Measurements from ENCODE around the gene BRSK2. TPM values are rescaled to one million over a fixed set of nuclear protein-coding genes. Genes with fewer than 3 reads are reported as not detected.
A peak's percentile ranks its signal among the peaks of the same experiment; 100 is the strongest.

Gene BRSK2
- total RNA-seq, 3 donors from 2014 or later: 0.58 to 4.3 (median 0.60) TPM

DNA sequence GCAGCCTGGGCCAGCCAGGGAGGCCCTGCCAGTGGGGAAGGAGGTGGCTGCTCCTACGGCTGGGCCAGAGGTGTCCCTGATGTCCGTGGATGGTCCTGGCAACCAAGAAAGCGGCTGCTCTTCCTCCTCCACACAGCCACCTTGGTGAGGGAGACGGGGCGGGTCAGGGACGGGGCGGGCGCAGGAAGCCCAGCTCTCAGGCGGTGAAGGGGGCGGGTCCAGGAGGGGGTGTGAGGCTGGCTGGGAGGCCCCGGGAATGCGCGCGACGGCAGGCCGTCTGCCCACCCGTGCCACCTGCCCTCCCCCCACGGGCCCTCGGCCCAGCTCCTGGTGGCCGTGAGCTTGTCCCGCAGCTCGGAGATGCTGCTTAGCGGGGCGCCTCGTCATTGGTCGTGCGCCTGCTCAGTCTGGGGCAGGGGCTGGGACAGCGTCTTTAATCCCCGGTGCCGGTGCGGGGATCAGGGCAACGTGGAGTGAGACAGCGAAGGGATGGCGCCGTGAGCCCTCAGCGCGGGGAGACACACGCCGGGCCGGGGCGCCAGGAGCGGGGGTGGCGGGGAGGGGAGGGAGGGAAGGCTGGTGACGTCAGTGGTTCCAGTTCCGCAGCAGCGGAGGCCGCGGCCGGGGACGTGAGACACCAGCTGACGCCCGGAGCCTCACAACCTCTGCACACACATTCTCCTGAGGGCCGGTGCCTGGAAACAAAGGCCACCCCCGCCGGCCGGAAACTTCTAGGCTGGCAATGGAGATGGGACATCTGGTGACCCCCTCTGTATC is 6.7 kb upstream of the BRSK2 start:
- peak; percentile 91 for ATAC-seq
- DNase-seq: peak; percentile 76 to 90 (median 79)
- intact Hi-C loops (cut with DNase I, micrococcal nuclease): no loop called here
- no peaks in the 10 kb centered on the region for H3K36me3 ChIP-seq (ENCODE audit: low read depth)
- no peaks in the 10 kb centered on the region for H3K4me1 ChIP-seq (ENCODE audit: low read depth)
- no peak for TF ChIP-seq CTCF (IDR thresholded peaks at IDR 0.05)
- H3K9me3 ChIP-seq: no peaks in the 10 kb centered on the region
- no peak overlapping the region for H3K4me3 ChIP-seq

GRCh38 chr11:1384199-1384970 is 5.3 kb upstream of the BRSK2 start:
- TF ChIP-seq CTCF (IDR thresholded peaks at IDR 0.05): no peak
- intact Hi-C loops (cut with DNase I, micrococcal nuclease): no loop called here
- H3K4me3 ChIP-seq: no peak overlapping the region
- DNase-seq (no peak), ATAC-seq (no peak)
- peaks cover 6% of the 10 kb centered on the region for H3K4me1 ChIP-seq (ENCODE audit: low read depth)
- no peaks in the 10 kb centered on the region for H3K9me3 ChIP-seq
- H3K36me3 ChIP-seq (ENCODE audit: low read depth): no peaks in the 10 kb centered on the region

DNA sequence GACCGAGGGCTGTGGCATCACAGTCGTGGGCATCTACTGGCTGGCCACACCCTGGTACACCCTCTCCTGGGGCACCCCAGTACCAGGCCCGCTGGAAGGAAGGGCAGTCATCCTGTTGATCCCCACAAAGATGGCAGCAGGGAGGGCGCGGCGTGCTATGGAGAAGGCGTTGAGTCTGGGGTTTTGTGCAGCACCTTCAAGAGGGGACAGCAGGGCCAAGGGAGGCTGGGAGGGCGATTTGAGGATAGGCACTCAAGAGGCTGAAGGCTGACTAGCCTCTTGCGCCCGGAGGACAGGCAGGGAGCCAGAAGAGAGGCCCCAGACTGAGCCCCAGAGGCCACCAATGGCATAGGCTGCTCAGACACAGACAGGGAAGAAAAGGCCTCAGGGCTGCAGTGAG is 2.2 kb upstream of the BRSK2 start:
- TF ChIP-seq CTCF (IDR thresholded peaks at IDR 0.05): no peak
- DNase-seq (peak in 1 of 3 donors; percentile 48), ATAC-seq (no peak)
- no peaks in the 10 kb centered on the region for H3K9me3 ChIP-seq
- no peaks in the 10 kb centered on the region for H3K36me3 ChIP-seq (ENCODE audit: low read depth)
- intact Hi-C loops (cut with DNase I, micrococcal nuclease): no loop called here
- peaks cover 10% of the 10 kb centered on the region for H3K4me1 ChIP-seq (ENCODE audit: low read depth)
- H3K4me3 ChIP-seq: no peak overlapping the region

DNA sequence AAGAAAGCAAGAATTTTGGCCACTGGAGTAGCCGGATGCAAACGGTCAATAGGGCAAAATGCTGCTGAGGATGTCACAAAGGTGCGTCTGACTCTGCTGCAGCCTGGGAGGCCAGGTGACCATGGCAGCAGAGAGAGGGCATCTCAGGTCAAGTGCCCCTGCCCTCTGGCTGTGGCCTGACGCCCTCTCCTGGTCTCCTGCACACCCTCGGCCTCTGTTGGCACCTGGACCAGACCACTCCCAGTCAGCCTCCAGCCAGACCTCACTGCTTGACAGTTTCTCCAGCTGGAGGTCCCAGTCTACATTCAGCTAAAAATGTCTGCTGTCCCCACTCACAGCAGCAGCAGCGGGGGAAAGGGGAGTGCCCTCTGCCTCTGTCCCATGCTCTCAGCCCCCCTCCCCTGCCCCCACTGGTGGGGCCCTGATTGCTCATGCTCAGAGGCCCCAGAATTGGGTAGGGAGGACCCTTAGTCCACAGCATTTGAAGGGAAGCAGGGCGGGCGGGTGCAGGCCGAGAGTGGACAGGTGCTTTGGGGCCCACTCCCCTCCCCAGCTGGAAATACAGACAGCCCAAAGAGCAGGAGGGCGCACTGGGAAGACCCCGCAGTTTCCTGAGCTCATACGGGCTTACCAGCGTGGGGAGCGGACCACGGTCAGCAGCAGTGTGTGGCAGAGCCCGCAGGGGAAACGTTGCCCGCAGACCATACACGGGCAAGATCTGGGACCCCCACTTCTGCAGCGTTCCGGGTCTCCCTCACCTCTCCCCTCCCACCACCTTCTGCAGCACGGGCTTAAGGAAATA is 1.6 kb upstream of the BRSK2 start:
- intact Hi-C loops (cut with DNase I, micrococcal nuclease): no loop called here
- Histone ChIP-seq H3K36me3 (ENCODE audit: low read depth) (no peaks in the 10 kb centered on the region), H3K4me1 (ENCODE audit: low read depth) (peaks cover 10% of the 10 kb centered on the region), H3K4me3 (no peak overlapping the region), H3K9me3 (no peaks in the 10 kb centered on the region)
- ATAC-seq (no peak), DNase-seq (peak in 1 of 3 donors; percentile 44)
- TF ChIP-seq CTCF (IDR thresholded peaks at IDR 0.05): no peak

GRCh38 chr11:1388763-1389102 is 1.0 kb upstream of the BRSK2 start:
- no peak for TF ChIP-seq CTCF (IDR thresholded peaks at IDR 0.05)
- DNase-seq: no peak
- no peaks in the 10 kb centered on the region for H3K9me3 ChIP-seq
- H3K36me3 ChIP-seq (ENCODE audit: low read depth): no peaks in the 10 kb centered on the region
- peaks cover 10% of the 10 kb centered on the region for H3K4me1 ChIP-seq (ENCODE audit: low read depth)
- ATAC-seq: no peak
- H3K4me3 ChIP-seq: no peak overlapping the region
- intact Hi-C loops (cut with DNase I, micrococcal nuclease): no loop called here
